ENCODE results near the gene GREB1. TPM values are rescaled to one million over a fixed set of nuclear protein-coding genes. Genes with fewer than 3 reads are reported as not detected.

GREB1 gene
- polyA plus RNA-seq, 3 donors = 1.1 to 1.4 (median 1.3) TPM

- no peak overlapping the region for H3K27ac ChIP-seq (ENCODE audit: low read depth, low read length)
- 73 to 91% (median 83%) methylated on average over 15 of the region's 15 CpGs for WGBS, 3 donors
These were observed 147.3 kb downstream of the GREB1 start for GRCh38 chr2:11680901-11681721.

- H3K27ac ChIP-seq (ENCODE audit: low read depth, low read length) = no peak overlapping the region
- 63 to 69% (median 66%) methylated on average over 31 of the region's 31 CpGs for WGBS, 3 donors
These were observed 148.1 kb downstream of the GREB1 start for GRCh38 chr2:11681722-11682589.

- H3K27ac ChIP-seq (ENCODE audit: low read depth, low read length) = no peak overlapping the region
- 87 to 93% (median 92%) methylated on average over 8 of the region's 8 CpGs for WGBS, 3 donors
These were observed 148.7 kb downstream of the GREB1 start for GRCh38 chr2:11682590-11682915.

- WGBS, 3 donors = 45 to 56% (median 51%) methylated on average over 9 of the region's 9 CpGs
- no peak overlapping the region for H3K27ac ChIP-seq (ENCODE audit: low read depth, low read length)
These were observed 149.6 kb downstream of the GREB1 start for GRCh38 chr2:11683476-11683875.

- WGBS, 3 donors = 83 to 87% (median 83%) methylated on average over 4 of the region's 4 CpGs
- no peak overlapping the region for H3K27ac ChIP-seq (ENCODE audit: low read depth, low read length)
These were observed 150.1 kb downstream of the GREB1 start for GRCh38 chr2:11683966-11684365.

GRCh38 chr2:11684894-11685460 lies 151.1 kb downstream of the GREB1 start:
- WGBS, 3 donors = 82 to 87% (median 85%) methylated on average over 12 of the region's 12 CpGs

GRCh38 chr2:11685906-11686470 lies 152.1 kb downstream of the GREB1 start:
- 92 to 96% (median 95%) methylated on average over 10 of the region's 10 CpGs for WGBS, 3 donors
- no peak overlapping the region for H3K27ac ChIP-seq (ENCODE audit: low read depth, low read length)

More at GRCh38 chr2:11684894-11685460, 151.1 kb downstream of the GREB1 start:
- H3K27ac ChIP-seq (ENCODE audit: low read depth, low read length) = no peak overlapping the region

- H3K27ac ChIP-seq (ENCODE audit: low read depth, low read length) = no peak overlapping the region
- 67 to 72% (median 71%) methylated on average over 9 of the region's 9 CpGs for WGBS, 3 donors
These were observed 153.9 kb downstream of the GREB1 start for GRCh38 chr2:11687736-11688135.

GRCh38 chr2:11688222-11689069 lies 154.6 kb downstream of the GREB1 start:
- 5 to 9% (median 9%) methylated on average over 23 of the region's 23 CpGs for WGBS, 3 donors
- no peak overlapping the region for H3K27ac ChIP-seq (ENCODE audit: low read depth, low read length)

GRCh38 chr2:11691076-11691660 lies 157.3 kb downstream of the GREB1 start:
- WGBS, 3 donors = 71 to 77% (median 75%) methylated on average over 5 of the region's 5 CpGs
- H3K27ac ChIP-seq (ENCODE audit: low read depth, low read length) = no peak overlapping the region

Other genes with a start within 250 kb of the GREB1 start
- gene ROCK2, start 189.4 kb upstream of the GREB1 start, polyA plus RNA-seq = 10 to 100 TPM in 2 of 3 donors, 1 to 10 TPM in 1; 5.6 to 22.8 (median 17.3) TPM
- 10 to 100 TPM in 2 of 3 donors, 1 to 10 TPM in 1; 3.6 to 12.2 (median 10.8) TPM for gene E2F6, start 67.9 kb upstream of the GREB1 start, polyA plus RNA-seq
- gene NTSR2, start 136.2 kb downstream of the GREB1 start, polyA plus RNA-seq = 1 to 10 TPM in 2 of 3 donors, under 1 TPM in 1; 0.54 to 2.2 (median 1.3) TPM
- 10 to 100 TPM; 16.7 to 50.6 (median 38.1) TPM for gene LPIN1, start 212.6 kb downstream of the GREB1 start, polyA plus RNA-seq